ENCODE measurements around the gene RBM12.
A peak's percentile ranks its signal among the peaks of the same experiment; 100 is the strongest.

RBM12 gene

DNA sequence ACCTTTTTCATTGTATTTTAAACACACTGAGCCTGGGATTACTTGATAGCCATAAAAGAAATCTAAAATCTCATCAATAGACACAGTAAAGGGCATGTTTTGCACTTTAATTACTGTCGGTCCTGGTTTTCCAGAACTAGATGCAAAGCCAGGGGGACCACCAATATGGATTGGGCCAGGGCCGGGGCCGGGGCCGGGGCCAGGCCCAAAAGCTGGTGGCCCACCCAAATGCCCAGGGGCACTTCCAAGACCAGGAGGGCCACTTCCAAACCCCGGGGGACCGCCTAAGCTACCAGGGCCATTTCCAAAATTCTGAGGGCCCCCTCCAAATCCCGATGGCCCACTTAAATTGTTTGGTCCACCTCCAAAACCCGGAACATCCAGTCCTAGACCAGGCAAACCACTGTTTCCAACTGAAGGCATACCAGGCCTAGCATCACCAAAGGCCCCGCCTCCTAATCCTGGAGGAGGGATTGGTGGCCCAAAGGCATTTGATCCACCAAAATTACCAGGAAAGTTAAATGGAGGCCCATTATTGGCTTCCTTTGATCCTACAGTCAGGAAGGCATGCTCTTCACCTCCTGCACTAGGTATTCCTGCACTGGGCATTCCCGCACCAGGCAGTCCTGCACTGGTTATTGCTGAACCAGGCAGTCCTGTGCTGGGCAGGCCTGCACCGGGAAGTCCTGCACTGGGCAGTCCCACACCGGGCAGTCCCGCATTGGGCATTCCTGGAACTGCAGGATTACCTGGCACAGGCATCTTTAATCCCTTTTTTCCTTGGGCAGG lies 11.9 kb downstream of the RBM12 start:
- no peak for DNase-seq

DNA sequence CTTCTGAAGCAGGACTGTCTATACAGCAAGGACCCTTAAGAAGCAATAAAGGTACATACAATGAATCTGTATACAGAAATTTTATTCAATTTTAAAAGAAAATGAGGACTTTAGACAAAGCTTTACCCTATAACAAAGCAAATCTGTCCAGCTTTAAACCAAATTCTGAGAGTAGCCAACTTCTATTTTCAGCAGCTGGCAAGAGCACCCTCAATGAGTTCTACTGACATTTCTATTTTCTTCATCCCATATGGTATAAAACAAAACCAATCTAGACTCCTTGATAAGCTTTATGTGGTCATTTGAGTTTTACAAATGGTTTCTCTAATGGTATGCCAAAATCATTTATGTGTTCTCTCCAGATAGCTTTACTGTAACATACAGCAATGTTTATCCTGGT lies 12.7 kb downstream of the RBM12 start:
- no peak for DNase-seq

DNA sequence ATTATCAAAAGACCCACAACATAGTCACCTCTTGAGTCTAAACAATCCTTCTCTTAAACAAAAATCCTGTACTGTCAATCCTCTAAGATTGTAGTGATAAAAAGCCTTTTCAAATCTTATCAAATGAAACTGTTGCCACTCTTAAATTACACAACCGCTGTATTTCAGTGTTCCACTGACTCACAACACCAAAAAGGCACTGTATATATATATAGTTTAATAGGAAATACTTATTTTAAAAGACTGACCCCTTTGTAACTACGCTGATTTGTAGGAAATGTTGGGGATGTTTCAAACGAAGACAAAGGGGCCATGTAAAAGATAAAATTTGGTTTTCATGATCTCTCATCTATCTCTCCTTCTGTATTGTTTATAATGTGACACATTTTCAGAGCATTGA lies 14.1 kb downstream of the RBM12 start:
- DNase-seq: no peak

- DNase-seq: no peak
Measured at GRCh38 chr20:35648836-35649235, 15.9 kb downstream of the RBM12 start.

GRCh38 chr20:35644806-35645205 lies 19.9 kb downstream of the RBM12 start:
- no peak for DNase-seq

DNA sequence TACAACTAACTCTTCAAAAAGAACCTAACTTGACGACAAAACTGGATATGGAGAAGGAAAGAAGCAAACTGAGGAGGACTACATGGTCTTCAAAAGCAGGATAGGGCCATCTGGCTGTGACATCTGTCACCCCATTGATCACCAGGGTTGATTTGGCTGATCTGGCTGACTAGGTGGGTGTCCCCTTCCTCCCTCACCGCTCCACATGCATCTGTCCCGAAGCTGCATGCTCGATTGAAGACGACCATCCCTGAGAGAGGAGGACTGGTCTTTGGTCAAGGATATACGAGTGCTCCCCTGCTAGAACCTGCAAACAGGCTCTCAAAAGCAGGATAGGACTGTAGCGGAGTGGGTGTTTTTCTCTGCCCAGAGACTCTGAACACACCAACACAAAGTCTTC lies 21.7 kb downstream of the RBM12 start:
- DNase-seq: no peak

DNA sequence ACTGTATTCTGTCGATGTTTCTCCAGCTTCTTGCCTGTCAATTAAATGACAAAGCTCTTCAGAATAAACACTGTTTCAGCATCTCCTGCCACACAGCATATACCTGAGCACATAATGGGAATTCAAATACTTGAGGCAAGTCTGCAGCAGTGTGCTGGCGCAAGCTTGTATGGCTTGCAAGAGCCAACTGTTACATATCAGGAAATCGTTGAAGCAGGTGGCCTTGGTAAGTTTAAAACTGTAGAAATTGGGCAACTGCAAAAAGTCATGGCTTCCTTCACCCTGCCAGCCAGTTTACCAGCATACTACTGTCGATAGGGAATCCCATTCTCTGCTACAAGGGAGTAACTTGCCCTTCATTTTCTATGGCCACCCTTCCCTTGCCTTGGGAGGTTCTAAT lies 23.0 kb downstream of the RBM12 start:
- no peak for DNase-seq

DNA sequence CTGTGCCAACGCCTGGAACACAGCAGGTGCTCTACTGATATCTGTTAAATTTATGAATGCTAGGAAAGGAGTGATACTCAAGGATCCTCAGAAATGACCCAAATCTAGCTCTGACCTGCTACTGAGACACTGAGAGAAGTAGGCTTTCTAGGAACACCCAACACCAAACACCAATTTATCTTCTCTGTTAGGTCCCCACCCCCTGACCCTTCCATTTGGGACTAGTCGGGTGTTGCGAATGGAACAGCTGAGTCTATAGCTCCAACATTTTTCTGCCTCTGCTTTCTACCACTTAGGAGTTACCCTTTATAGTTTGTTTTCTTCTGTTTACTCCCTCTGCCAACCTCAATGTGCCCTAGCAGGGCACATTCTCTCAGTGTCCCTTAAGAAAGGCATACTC lies 24.0 kb downstream of the RBM12 start:
- DNase-seq: no peak

- no peak for DNase-seq
Measured at GRCh38 chr20:35638751-35639150, 25.9 kb downstream of the RBM12 start.

DNA sequence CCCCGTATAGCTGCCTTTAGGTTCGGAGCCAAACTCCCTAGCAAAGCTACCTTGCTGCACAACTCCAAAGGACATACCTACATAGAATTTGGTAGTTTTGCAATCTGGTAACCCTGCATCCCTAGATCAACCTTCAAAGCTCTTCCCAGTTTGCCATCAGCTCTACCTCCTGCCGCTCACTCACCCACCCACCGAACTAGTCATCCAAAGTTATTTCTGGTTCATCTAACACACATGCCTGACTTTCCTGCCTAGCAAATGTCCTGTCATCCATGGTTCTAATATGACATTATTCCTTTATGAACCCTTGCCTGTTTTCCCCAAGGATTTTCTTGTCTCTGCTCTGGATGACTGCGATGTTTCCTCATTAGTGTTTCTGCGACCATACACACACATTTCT lies 27.4 kb downstream of the RBM12 start:
- DNase-seq: no peak

GRCh38 chr20:35636095-35636494 lies 28.6 kb downstream of the RBM12 start:
- DNase-seq: no peak

- DNase-seq: no peak
Measured at GRCh38 chr20:35635652-35636051, 29.0 kb downstream of the RBM12 start.

- DNase-seq: no peak
Measured at GRCh38 chr20:35632539-35633115, 32.1 kb downstream of the RBM12 start.

DNA sequence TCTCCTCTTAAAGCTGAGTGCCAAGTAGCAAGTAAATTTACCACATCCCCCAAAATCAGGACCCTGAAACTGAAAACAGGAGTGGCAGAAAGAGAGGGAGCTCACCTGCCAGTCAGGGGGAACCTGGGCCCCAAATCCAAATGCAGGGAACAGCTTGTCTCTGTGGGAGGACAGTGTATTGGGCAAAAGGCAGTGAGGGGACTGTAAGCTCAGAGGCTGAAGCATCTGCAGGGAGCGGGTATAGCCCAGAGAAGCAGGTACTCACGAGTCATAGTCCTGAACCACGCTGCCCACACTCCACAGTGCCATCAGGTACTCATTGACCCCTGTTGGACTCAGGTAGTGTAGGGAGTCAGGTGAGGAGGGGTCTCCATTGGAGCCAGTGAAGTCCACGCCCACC lies 34.1 kb downstream of the RBM12 start:
- DNase-seq: no peak

DNA sequence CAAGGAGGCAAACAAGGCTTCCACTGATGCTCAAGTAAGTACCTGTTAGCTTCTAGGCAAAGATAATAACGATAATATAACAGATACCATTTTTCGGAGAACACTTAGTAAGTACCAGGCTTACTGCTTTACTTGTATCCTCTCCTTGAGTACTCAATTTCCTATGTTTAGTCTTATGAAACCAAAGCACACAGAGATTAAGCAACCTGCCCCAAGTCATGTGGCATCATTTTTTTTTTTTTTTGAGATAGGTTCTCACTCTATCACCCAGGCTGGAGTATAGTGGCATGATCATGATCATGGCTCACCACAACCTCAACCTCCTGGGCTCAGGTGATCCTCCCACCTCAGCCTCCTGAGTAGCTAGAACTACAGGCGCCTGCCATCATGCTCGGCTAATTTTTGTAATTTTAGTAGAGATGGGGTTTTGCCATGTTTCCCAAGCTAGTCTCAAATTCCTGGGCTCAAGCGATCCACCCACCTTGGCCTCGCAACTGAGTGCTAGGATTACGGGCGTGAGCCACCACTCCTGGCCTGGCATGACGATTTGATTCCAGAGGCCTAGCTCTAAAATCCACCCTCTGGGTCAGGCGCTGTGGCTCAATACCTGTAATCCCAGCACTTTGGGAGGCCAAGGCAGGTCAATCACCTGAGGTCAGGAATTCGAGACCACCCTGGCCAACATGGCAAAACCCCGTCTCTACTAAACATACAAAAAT lies 35.1 kb downstream of the RBM12 start:
- DNase-seq: no peak

- no peak for DNase-seq
Measured at GRCh38 chr20:35627121-35627520, 37.6 kb downstream of the RBM12 start.

DNA sequence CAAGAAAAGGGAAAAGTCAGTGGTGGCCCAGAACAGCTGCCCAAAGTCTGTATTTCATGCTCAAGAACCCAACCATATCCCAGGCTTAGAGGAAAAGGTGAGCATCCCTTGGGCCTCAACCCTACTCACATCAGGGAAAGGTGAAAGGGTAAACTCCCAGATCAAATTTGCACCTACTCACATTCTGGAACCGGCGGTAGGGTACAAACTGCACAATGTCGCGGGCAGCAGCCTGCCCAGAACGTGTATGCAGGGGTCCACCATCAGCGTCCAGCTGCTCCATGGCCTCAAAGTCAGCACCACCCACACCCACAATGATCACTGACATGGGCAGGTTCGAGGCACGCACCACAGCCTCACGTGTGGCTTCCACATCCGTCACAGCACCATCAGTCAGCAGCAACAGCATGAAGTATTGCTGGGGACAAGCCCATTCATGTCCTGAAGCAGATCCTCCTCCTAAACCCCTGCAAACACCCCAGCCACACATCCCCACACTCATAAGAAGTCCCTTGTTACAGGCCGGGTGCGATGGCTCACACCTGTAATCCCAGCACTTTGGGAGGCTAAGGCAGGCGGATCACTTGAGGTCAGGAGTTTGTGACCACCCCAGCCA lies 38.2 kb downstream of the RBM12 start:
- no peak for DNase-seq

DNA sequence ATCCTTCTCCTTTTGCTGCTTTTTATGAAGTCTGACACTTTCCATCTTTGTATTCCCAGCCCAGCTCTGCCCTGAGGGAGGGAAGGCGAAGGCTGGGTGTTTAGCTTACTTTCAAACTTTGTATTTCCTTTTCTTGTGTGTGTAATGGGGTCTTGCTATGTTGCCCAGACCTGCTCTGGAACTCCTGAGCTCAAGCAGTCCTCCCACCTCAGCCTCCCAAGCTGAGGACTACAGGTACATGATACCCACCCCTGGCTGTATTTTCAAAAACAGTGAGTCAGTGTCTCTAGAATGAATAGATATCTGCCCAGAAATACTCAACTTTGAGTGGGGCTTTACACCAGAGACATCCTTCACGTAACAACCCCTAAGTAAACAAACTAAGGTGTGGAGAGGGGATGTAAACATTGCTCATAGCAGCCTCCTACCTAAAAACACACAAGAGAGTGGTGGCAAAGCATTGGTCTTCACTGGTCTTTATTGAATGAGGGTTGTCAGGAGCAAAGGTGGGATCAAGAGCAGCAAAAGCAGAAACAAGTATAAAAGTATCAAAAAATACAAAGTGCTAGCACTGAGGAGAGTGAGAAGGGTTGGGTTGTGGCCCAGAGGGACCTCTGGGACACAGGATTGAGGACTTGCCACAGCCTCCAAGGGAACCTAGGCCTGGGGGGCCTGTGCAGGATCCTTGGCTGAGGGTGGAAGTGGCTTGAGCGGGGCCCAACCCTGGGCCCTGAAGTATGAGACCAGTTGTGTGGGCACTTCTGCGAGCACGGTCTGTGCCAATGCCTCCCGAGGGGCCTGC lies 38.9 kb downstream of the RBM12 start:
- DNase-seq: no peak

GRCh38 chr20:35621560-35621946 lies 43.1 kb downstream of the RBM12 start:
- DNase-seq: no peak

DNA sequence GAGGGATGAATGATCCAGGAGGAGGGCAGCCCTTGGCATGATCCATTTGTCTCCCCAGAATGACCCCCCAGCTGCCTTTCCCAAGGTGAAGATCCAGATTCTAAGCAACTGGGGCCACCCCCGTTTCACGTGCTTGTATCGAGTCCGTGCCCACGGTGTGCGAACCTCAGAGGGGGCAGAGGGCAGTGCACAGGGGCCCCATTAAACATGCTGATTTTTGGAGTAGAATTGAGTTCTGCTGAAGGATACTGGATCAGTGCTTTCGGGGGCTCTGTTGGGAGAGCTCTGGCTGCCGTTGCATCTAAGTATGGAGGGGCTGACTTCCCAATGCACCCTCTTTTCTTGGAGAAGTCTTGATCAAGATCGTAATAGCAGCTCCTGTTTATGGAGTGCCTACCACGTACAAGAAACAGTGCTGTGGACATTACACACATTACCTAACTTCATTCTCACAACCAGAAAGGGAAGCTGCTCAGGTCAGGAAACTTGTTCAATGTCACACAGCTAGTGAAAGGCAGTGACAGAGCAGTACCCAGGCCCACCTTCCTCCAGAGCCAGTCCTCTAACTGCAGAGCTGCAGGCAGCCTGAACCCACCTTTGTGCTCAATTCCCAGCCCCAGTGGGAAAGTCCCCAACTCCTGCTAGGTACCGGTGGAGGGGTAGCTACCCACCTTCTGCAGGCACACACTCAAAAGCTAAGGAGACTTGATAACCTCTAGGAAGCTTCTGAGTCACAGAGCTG lies 43.7 kb downstream of the RBM12 start:
- no peak for DNase-seq

DNA sequence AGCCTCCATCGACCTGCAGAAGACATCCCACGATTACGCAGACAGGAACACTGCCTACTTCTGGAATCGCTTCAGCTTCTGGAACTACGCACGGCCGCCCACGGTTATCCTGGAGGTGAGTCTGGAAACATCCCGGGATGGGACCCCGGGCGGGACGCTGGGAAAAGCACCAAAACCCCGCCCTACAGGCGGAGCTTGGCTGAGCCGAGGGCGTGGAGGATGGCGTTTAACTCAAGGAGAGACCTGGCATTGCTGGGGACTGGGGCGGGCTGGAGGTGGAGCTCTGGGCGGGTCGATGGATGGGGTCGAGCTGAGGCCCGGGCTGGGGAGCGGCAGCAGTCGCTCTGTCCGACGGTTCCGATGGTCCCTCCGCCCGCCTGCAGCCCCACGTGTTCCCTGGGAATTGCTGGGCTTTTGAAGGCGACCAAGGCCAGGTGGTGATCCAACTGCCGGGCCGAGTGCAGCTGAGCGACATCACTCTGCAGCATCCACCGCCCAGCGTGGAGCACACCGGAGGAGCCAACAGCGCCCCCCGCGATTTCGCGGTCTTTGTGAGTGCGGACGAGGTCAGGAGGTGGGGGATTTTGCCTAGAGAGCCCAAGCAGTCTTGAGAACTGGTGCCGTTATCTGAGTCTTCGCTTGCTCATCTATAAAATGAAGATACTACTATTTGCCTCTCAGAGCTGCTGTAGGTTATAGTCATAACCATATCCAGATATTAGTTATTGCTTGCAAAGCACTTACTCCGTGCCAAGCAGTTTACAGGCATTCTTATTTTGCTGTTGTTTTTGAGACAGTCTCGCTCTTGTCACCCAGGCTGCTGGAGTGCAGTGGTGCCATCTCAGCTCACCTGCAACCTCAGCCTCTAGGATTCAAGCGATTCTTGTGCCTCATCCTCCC lies 45.3 kb downstream of the RBM12 start:
- DNase-seq: peak; percentile 45 to 90 (median 69)

All from T-helper 2 cell (primary cell).